Muscle of arm (tissue), 14 donors: ENCODE measurements around the gene NBPF8. TPM values are rescaled to one million over a fixed set of nuclear protein-coding genes. Genes with fewer than 3 reads are reported as not detected.
A peak's percentile ranks its signal among the peaks of the same experiment; 100 is the strongest.
"Not testable (repeated sequence)": the region's sequence is repeated elsewhere in the genome, so short reads cannot be mapped to it uniquely, and the experiment has no call there.

ENCODE experiments used
- DNase-seq: peaks from one replicate; pipeline ENCODE4 v3.0.0-alpha.2; 2013
- long read RNA-seq, 11 donors: transcript quantifications; one replicate each; lab custom pipeline, GENCODE V29; 2026
- polyA plus RNA-seq, 12 donors: library from polyadenylated mRNA; unstranded; fragments of 120-200 nt; gene quantifications; one replicate each; pipeline ENCODE4 v1.2.1, GENCODE V29; 2013; ENCODE audit not compliant: insufficient read length in 12 of 12

Gene NBPF8
- polyA plus RNA-seq, result 10 to 100 TPM in 7 of 12 donors, 1 to 10 TPM in 4, not detected in 1; 7.7 to 31.4 (median 11.2) TPM
- long read RNA-seq, donor 1, result 0 reads
- long read RNA-seq, donor 2, result 0 reads
- long read RNA-seq, donor 3, result 0 reads
- long read RNA-seq, donor 4, partial matches to known transcripts, result 10 of 10 reads
- long read RNA-seq, donor 4, other reads (novel, unspliced or antisense), result 0 of 10 reads
- long read RNA-seq, donor 5, partial matches to known transcripts, result 6 of 6 reads
- long read RNA-seq, donor 5, other reads (novel, unspliced or antisense), result 0 of 6 reads
- long read RNA-seq, donor 6, result 0 reads
- long read RNA-seq, donor 7, result 0 reads
- long read RNA-seq, donor 8, partial matches to known transcripts, result 8 of 13 reads
- long read RNA-seq, donor 8, other reads (novel, unspliced or antisense), result 5 of 13 reads
- long read RNA-seq, donor 9, result 0 reads
- long read RNA-seq, donor 10, result 0 reads
- long read RNA-seq, donor 11, result 0 reads

- peak; percentile 71 for DNase-seq
These were observed at the start of gene NBPF8 for GRCh38 chr1:120414911-120415480. Gene NBPF8 (plus strand): TSS chr1:120415035. CDS start chr1:120436523, 21,488 bp downstream.

GRCh38 chr1:120367709-120368108 is 47.1 kb upstream of the NBPF8 start:
- DNase-seq, result not testable (repeated sequence)

GRCh38 chr1:120386651-120387050 is 28.2 kb upstream of the NBPF8 start:
- not testable (repeated sequence) for DNase-seq

GRCh38 chr1:120388597-120389126 is 26.2 kb upstream of the NBPF8 start:
- DNase-seq, result peak; percentile 38

- DNase-seq, result not testable (repeated sequence)
These were observed 23.5 kb upstream of the NBPF8 start for GRCh38 chr1:120391365-120391764.

- not testable (repeated sequence) for DNase-seq
These were observed 21.3 kb upstream of the NBPF8 start for GRCh38 chr1:120393316-120394232.

GRCh38 chr1:120405348-120405747 is 9.5 kb upstream of the NBPF8 start:
- not testable (repeated sequence) for DNase-seq

- DNase-seq, result peak; percentile 13
These were observed 384 bp upstream of the NBPF8 start for GRCh38 chr1:120414451-120414850.

GRCh38 chr1:120415492-120415961 is 692 bp downstream of the NBPF8 start:
- peak; percentile 29 for DNase-seq

- DNase-seq, result not testable (repeated sequence)
These were observed 10.2 kb downstream of the NBPF8 start for GRCh38 chr1:120425063-120425462.

- DNase-seq, result not testable (repeated sequence)
These were observed 16.8 kb downstream of the NBPF8 start for GRCh38 chr1:120431626-120432025.

- DNase-seq, result not testable (repeated sequence)
These were observed 19.0 kb downstream of the NBPF8 start for GRCh38 chr1:120433831-120434230.

GRCh38 chr1:120449124-120449523 is 34.3 kb downstream of the NBPF8 start:
- not testable (repeated sequence) for DNase-seq

Other genes with a start within 250 kb of the NBPF8 start
- 10 to 100 TPM; 19.1 to 80.6 (median 29.5) TPM for gene SEC22B, start 238.5 kb upstream of the NBPF8 start, polyA plus RNA-seq